Tibial nerve (tissue), 3 donors: ENCODE measurements around the gene TRIM69.

Experiments
- EP300 ChIP-seq, 2 donors: sonication (generic); formaldehyde crosslinking; IDR thresholded peaks; one replicate each; pipeline ENCODE4 v1.6.1; 2017; ENCODE audit warnings: antibody characterized with exemption in 2 of 2, mild to moderate bottlenecking in 1 of 2
- POLR2A ChIP-seq, 2 donors: fragments of 450-650 bp; IDR thresholded peaks; one replicate each; pipeline ENCODE4 v1.6.1; 2017; ENCODE audit warnings: antibody characterized with exemption in 2 of 2, mild to moderate bottlenecking in 2 of 2, moderate library complexity in 2 of 2

DNA sequence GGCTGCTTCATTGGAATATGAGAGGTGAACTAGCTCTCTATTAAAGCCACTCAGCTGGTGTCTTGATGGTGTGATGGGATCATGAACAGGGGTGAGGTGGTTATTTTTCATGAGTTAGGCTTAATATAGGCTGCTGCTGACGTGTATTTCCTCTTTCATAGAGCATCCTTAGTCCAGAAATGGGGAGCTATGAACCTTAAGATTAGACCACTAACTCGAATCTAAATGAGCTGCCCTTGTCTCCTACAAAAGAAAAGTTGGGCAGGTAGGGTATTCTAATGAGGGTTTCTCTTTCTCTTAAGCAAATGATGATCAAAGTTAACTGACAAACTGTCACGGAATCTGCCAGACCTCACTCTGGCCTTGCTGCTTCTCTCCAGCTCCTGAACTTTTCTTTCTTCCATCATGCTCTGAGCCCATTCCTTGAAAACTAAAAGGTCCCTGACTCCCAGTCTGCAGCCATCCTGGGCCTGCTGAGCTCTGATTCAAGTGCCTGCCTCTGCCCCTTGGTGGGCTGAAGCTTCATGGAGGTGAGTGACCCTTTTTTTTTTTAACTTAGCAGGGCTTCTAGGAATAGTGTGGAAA is at the start of gene TRIM69:
- TF ChIP-seq POLR2A (IDR thresholded peaks at IDR 0.05) (no peak), EP300 (IDR thresholded peaks at IDR 0.05) (no peak)
